Measurements from ENCODE around the gene PAGR1.
"Not testable (repeated sequence)": the region's sequence is repeated elsewhere in the genome, so short reads cannot be mapped to it uniquely, and the experiment has no call there.

PAGR1 gene

DNA sequence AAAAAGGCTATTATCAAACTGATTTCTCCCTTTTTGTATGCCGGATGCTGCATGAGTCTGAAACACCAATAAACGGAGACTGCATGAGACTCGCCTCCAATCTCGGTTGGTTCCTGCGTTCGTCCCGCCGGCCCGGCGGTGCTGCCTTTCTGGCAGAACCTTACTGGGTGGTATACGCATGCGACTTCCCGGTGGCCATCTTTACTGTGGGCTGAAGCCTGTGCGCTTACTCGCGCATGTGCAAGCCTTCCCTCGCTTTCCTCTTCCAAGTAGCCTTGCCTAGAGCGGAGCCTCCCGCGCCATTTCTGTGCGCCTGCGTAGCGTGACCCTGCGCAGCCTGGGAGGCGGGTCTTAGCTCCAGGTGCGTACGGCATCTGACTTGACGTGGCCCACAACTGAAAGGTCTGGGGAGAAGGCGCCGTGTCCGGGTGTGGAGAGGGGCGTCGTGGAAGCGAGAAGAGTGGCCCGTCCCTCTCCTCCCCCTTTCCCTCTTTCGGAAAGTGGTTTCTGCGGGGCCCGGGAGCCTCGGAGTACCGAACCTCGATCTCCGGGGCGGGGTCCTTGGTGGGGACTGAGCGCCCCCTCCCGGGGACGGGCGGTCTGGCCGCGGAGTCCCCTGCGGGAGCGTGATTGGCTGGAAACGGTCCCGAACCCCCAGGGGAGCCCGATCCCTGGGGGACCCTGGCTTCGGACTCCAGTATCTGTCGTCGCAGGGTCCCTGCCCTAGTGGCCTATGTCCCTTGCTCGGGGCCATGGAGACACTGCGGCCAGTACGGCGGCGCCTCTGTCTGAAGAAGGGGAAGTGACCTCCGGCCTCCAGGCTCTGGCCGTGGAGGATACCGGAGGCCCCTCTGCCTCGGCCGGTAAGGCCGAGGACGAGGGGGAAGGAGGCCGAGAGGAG lies at the start of gene PAGR1:
Gene PAGR1, plus strand, starts transcription at position 360 of the 901 bp plus-strand sequence. Its CDS starts 374 bp downstream, at position 734.
- H3K4me3 ChIP-seq (ENCODE audit: low read depth, low read length) = peak within 1 kb of the TSS; percentile 85
- POLR2A ChIA-PET = interaction anchor here (0.6 to 2.1 kb wide), 11 partner anchors 8 to 676 kb away, joined by 3 to 25 read pairs (median 4); partner anchors contain the start of genes ASPHD1, CDIPT and MAZ
- DNase-seq (ENCODE audit: low read depth, low spot score) = peak; percentile 98
- TF ChIP-seq, protein P1, sequence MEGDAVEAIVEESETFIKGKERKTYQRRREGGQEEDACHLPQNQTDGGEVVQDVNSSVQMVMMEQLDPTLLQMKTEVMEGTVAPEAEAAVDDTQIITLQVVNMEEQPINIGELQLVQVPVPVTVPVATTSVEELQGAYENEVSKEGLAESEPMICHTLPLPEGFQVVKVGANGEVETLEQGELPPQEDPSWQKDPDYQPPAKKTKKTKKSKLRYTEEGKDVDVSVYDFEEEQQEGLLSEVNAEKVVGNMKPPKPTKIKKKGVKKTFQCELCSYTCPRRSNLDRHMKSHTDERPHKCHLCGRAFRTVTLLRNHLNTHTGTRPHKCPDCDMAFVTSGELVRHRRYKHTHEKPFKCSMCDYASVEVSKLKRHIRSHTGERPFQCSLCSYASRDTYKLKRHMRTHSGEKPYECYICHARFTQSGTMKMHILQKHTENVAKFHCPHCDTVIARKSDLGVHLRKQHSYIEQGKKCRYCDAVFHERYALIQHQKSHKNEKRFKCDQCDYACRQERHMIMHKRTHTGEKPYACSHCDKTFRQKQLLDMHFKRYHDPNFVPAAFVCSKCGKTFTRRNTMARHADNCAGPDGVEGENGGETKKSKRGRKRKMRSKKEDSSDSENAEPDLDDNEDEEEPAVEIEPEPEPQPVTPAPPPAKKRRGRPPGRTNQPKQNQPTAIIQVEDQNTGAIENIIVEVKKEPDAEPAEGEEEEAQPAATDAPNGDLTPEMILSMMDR (IDR thresholded peaks at IDR 0.05; ENCODE audit: insufficient read depth, low read length, missing control alignments) = peak; percentile 91
- CTCF ChIA-PET = interaction anchor here (0.6 to 3.4 kb wide), 12 partner anchors 8 to 156 kb away, joined by 3 to 32 read pairs (median 4); partner anchors contain the start of genes KIF22 and MAZ

DNA sequence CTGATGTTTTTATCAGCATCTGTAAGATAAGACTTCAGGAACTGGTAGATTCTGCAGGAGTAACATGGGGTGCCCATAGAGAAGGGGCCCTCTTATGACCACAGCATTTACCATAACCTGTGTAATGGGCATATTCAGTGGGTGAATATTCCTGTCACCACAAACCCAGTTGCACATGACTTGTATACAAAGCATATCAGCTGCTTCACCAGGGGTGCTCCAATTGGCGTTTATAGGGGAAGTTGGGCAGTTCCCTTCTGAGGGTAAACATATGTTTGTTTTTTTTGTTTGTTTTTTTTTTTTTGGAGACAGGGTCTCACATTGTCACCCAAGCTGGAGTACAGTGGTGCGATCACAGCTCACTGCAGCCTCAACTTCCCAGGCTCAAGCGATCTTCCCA lies 49.4 kb upstream of the PAGR1 start:
- ChIA-PET CTCF (no interaction called here), POLR2A (no interaction called here)
- no peak for DNase-seq (ENCODE audit: low read depth, low spot score)
- H3K4me3 ChIP-seq (ENCODE audit: low read depth, low read length) = no peak overlapping the region
- TF ChIP-seq, protein P1 (IDR thresholded peaks at IDR 0.05; ENCODE audit: insufficient read depth, low read length, missing control alignments) = no peak

DNA sequence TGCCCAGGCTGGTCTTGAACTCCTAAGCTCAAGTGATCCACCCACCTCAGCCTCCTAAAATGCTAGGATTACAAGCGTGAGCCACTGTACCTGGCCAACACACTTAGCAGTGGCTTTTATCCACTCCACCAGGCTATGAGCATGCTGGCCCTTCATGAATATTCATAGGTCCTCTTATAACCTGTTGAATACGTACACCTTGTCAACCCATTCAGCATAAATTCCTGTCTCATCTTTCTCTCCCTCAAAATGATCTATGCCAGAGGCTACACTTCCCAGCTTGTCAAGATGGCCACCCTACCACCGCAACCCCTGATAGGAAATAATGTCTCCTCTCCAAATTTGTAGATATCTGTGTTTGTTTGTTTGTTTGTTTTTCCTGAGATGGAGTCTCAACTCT lies 48.9 kb upstream of the PAGR1 start:
- DNase-seq (ENCODE audit: low read depth, low spot score) = no peak
- no peak overlapping the region for H3K4me3 ChIP-seq (ENCODE audit: low read depth, low read length)
- ChIA-PET CTCF (no interaction called here), POLR2A (no interaction called here)
- TF ChIP-seq, protein P1 (IDR thresholded peaks at IDR 0.05; ENCODE audit: insufficient read depth, low read length, missing control alignments) = no peak

DNA sequence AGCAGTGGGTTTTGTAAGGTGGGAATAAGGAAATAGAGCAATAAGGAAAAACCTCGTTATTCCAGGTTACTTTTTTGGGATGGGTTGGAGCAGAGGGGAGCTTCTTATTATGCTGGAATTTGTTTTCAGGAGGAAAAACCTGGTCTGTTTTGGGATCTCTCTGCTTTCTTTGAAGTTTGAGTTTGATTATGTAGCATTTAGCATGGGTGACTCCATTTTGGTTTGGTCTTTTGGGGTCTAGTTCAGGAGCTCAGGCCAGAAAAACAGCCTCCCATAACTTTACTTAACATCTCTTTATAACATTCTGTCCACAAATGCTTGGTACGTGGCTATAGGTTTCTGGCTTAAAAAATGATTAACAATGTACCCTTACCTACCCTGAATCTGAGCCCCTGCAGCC lies 46.4 kb upstream of the PAGR1 start:
- CTCF ChIA-PET = interaction anchor here (0.6 to 2.5 kb wide), 6 partner anchors 9 to 51 kb away, joined by 3 to 7 read pairs (median 3); partner anchors contain the start of gene KIF22
- DNase-seq (ENCODE audit: low read depth, low spot score) = no peak
- H3K4me3 ChIP-seq (ENCODE audit: low read depth, low read length) = no peak overlapping the region
- TF ChIP-seq, protein P1 (IDR thresholded peaks at IDR 0.05; ENCODE audit: insufficient read depth, low read length, missing control alignments) = no peak
- POLR2A ChIA-PET = no interaction called here

DNA sequence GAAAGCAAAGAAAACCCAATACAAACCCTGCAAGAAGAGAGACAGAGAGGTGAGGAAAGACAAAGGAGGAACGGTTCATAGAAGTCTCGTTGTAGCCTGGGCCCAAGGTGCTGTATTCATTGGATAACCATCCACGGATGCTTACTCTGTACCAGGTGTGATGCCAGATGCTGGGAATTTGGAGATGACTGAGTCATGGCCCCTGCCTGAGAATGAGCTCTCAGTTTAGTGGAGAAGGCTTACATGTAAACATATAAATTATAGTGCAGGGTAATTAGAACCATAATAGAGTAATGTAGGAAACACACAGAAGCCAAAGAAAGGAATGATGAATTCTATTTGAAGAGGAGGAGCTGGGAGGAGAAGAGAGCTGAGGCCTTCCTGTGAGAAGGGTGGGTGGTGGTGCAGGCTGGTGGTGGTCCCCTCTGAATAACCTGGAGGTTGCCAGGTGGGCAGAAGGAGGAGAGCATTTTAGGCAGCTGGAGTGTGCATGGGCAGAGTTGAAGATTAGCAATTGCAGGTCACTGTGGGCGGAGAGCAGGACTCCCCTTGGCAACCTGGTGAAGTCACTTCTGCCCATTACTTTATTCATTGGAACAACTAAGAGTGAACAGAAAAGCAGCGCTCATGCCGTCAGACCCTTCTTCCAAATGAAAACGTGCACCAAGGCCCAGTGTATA lies 45.6 kb upstream of the PAGR1 start:
- DNase-seq (ENCODE audit: low read depth, low spot score) = no peak
- H3K4me3 ChIP-seq (ENCODE audit: low read depth, low read length) = no peak overlapping the region
- ChIA-PET CTCF (interaction anchor here (0.6 to 2.5 kb wide), 5 partner anchors 10 to 52 kb away, joined by 3 to 7 read pairs (median 3); no protein-coding TSS in a partner anchor), POLR2A (no interaction called here)
- TF ChIP-seq, protein P1 (IDR thresholded peaks at IDR 0.05; ENCODE audit: insufficient read depth, low read length, missing control alignments) = no peak

DNA sequence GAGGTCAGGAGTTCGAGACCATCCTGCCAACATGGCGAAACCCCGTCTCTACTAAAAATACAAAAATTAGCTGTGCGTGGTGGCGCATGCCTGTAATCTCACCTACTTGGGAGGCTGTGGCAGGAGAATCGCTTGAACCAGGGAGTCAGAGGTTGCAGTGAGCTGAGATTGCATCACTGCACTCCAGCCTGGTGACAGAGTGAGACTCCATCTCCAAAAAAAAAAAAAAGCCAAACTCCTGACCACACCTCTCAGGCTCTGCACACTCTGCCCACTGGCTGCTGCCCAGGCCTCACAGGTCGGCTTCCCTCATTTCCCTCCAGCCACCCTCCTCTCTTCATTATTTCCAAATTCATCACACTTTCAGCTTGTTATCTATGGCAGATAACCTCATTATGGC lies 43.6 kb upstream of the PAGR1 start:
- H3K4me3 ChIP-seq (ENCODE audit: low read depth, low read length); DNase-seq (ENCODE audit: low read depth, low spot score); POLR2A ChIA-PET: not testable (repeated sequence)
- CTCF ChIA-PET = interaction anchor here (0.6 to 3.4 kb wide), 4 partner anchors 13 to 68 kb away, joined by 3 to 22 read pairs (median 8); partner anchors contain the start of gene KIF22

Measured in AG04449 (cell line).